SK-N-SH (cell line): Measurements from ENCODE around the gene PPM1E. TPM values are rescaled to one million over a fixed set of nuclear protein-coding genes. Genes with fewer than 3 reads are reported as not detected.

Experiments used
- CTCF ChIA-PET: fragments of 300-600, 350-600 bp; formaldehyde crosslinking; extraction: SDS; loops from one replicate; lab custom pipeline; 2021; lab: Yijun Ruan, JAX
- POLR2A ChIA-PET: fragments of 350-600 bp; sonication (Branson Sonifier 250); formaldehyde crosslinking; extraction: SDS; loops from one replicate; lab custom pipeline; 2020; ENCODE audit warnings: antibody characterized with exemption, inconsistent platforms; lab: Yijun Ruan, JAX
- DNase-seq: peaks from one replicate; pipeline ENCODE4 v3.0.0; 2012
- H2AFZ ChIP-seq: fragments of 200-600 bp; sonication (generic); 2 replicates; pipeline ENCODE4 v1.8.1; 2016; ENCODE audit warnings: antibody characterized with exemption, mild to moderate bottlenecking, low read depth
- H3F3A ChIP-seq: fragments of 200-600 bp; sonication (generic); replicated peaks from 2 replicates; pipeline ENCODE3; 2016; ENCODE audit warnings: antibody characterized with exemption, mild to moderate bottlenecking; ENCODE audit not compliant: insufficient read depth
- H3K27ac ChIP-seq, 2 experiments: fragments of 200-500 bp in 1 of 2; fragments of 200-600 bp in 1 of 2; sonication (Bioruptor generic) in 1 of 2; sonication (generic), shearing (Covaris generic) in 1 of 2; 2 replicates each; pipeline versions ENCODE4 v1.5.1 to v1.6.1; 2014 to 2016; ENCODE audit warnings: low read depth in 2 of 2, inconsistent platforms in 1 of 2, low read length in 1 of 2, mild to moderate bottlenecking in 1 of 2, mixed read lengths in 1 of 2
- H3K27me3 ChIP-seq: fragments of 200-600 bp; sonication (generic), shearing (Covaris generic); 2 replicates; pipeline ENCODE4 v1.6.1; 2016; ENCODE audit warnings: mixed run types; ENCODE audit not compliant: insufficient read depth
- H3K36me3 ChIP-seq, 2 experiments: fragments of 200-500 bp in 1 of 2; fragments of 200-600 bp in 1 of 2; sonication (Bioruptor generic) in 1 of 2; sonication (generic) in 1 of 2; replicated peaks in 1 of 2; 2 replicates each; pipeline versions ENCODE3 to v1.5.1; 2014 to 2016; ENCODE audit warnings: low read length in 1 of 2, mild to moderate bottlenecking in 1 of 2; ENCODE audit not compliant: insufficient read depth in 2 of 2, control insufficient read depth in 1 of 2
- H3K4me1 ChIP-seq, 2 experiments: fragments of 200-500 bp in 1 of 2; fragments of 200-600 bp in 1 of 2; sonication (Bioruptor generic) in 1 of 2; sonication (generic), shearing (Covaris generic) in 1 of 2; 2 replicates each; pipeline versions ENCODE4 v1.5.1 to v1.6.1; 2014 to 2016; ENCODE audit warnings: low read depth in 1 of 2, low read length in 1 of 2, mixed run types in 1 of 2; ENCODE audit not compliant: insufficient read depth in 2 of 2, control insufficient read depth in 1 of 2
- H3K4me2 ChIP-seq: fragments of 200-600 bp; sonication (generic), shearing (Covaris generic); 2 replicates; pipeline ENCODE4 v1.6.1; 2017; ENCODE audit warnings: mixed run types
- H3K4me3 ChIP-seq, 2 experiments: fragments of 200-500 bp in 1 of 2; fragments of 200-600 bp in 1 of 2; sonication (Bioruptor generic) in 1 of 2; sonication (generic), shearing (Covaris generic) in 1 of 2; 2 replicates each; pipeline versions ENCODE4 v1.5.1 to v1.8.1; 2014 to 2016; ENCODE audit warnings: low read depth in 2 of 2, inconsistent platforms in 1 of 2, low read length in 1 of 2, mild to moderate bottlenecking in 1 of 2, mixed read lengths in 1 of 2, moderate library complexity in 1 of 2
- H3K79me2 ChIP-seq: fragments of 200-600 bp; sonication (generic); 2 replicates; pipeline ENCODE4 v1.8.1; 2017; ENCODE audit warnings: mild to moderate bottlenecking; ENCODE audit not compliant: insufficient read depth
- H3K9ac ChIP-seq: fragments of 200-600 bp; sonication (generic); 2 replicates; pipeline ENCODE4 v1.6.1; 2017; ENCODE audit warnings: mixed run types
- H3K9me2 ChIP-seq: fragments of 200-600 bp; sonication (generic); 2 replicates; pipeline ENCODE4 v1.6.1; 2017; ENCODE audit warnings: mixed run types
- H3K9me3 ChIP-seq: fragments of 200-600 bp; sonication (generic); 2 replicates; pipeline ENCODE4 v1.6.1; 2017; ENCODE audit warnings: mixed run types, mild to moderate bottlenecking, moderate library complexity
- H4K20me1 ChIP-seq: fragments of 200-600 bp; sonication (generic); 2 replicates; pipeline ENCODE4 v1.6.1; 2017; ENCODE audit warnings: mild to moderate bottlenecking, mixed run types; ENCODE audit not compliant: insufficient read depth
- CHD2 ChIP-seq: fragments of 150-350 bp; IDR thresholded peaks from 2 replicates; pipeline ENCODE4 v1.6.1; 2018; ENCODE audit warnings: low read length; ENCODE audit not compliant: partially characterized antibody
- EZH2phosphoT487 ChIP-seq: fragments of 200-600 bp; sonication (generic); IDR thresholded peaks from 2 replicates; pipeline ENCODE4 v1.6.1; 2017; ENCODE audit warnings: low read depth, mixed run types, mild to moderate bottlenecking, antibody characterized with exemption, moderate library complexity, borderline replicate concordance
- FOXM1 ChIP-seq: IDR thresholded peaks from 2 replicates; pipeline ENCODE4 v1.4.0; 2012; ENCODE audit warnings: low read depth, mild to moderate bottlenecking
- GATA2 ChIP-seq: sonication (generic); formaldehyde crosslinking; IDR thresholded peaks from 2 replicates; pipeline ENCODE4 v1.5.0; 2020; ENCODE audit warnings: mild to moderate bottlenecking, missing genetic modification reagents
- IRF3 ChIP-seq: fragments of 150-350 bp; IDR thresholded peaks from 2 replicates; pipeline ENCODE4 v1.6.1; 2016; ENCODE audit warnings: mild to moderate bottlenecking, low read depth, low read length
- MEF2A ChIP-seq: IDR thresholded peaks from 2 replicates; pipeline ENCODE4 v1.4.0; 2012; ENCODE audit warnings: low read depth, borderline replicate concordance
- MXI1 ChIP-seq: IDR thresholded peaks from 2 replicates; pipeline ENCODE4 v1.6.1; 2012; ENCODE audit warnings: mild to moderate bottlenecking, low read depth, low read length, improper control_type of control experiment
- NFIC ChIP-seq: IDR thresholded peaks from 2 replicates; pipeline ENCODE4 v1.4.0; 2012; ENCODE audit warnings: borderline replicate concordance
- PBX3 ChIP-seq: IDR thresholded peaks from 2 replicates; pipeline ENCODE4; 2012
- POLR2AphosphoS5 ChIP-seq: IDR thresholded peaks from 2 replicates; pipeline ENCODE4 v1.6.1; 2012; ENCODE audit warnings: low read depth, low read length
- REST ChIP-seq: IDR thresholded peaks from 2 replicates; pipeline ENCODE4 v1.6.1; 2012; ENCODE audit warnings: mild to moderate bottlenecking, low read depth, low read length, moderate library complexity
- RXRA ChIP-seq: IDR thresholded peaks from 2 replicates; pipeline ENCODE4 v1.4.0; 2012; ENCODE audit warnings: low read depth, mild to moderate bottlenecking, borderline replicate concordance
- SMC3 ChIP-seq: IDR thresholded peaks from 2 replicates; pipeline ENCODE4 v1.6.1; 2012; ENCODE audit warnings: low read depth, low read length, improper control_type of control experiment
- TAF1 ChIP-seq: IDR thresholded peaks from 2 replicates; pipeline ENCODE4 v1.6.1; 2012; ENCODE audit warnings: low read depth, mild to moderate bottlenecking, low read length, moderate library complexity, borderline replicate concordance
- TCF12 ChIP-seq: IDR thresholded peaks from 2 replicates; pipeline ENCODE4 v1.4.0; 2012
- TEAD4 ChIP-seq: IDR thresholded peaks from 2 replicates; pipeline ENCODE4 v1.4.0; 2012; ENCODE audit warnings: mild to moderate bottlenecking, borderline replicate concordance; ENCODE audit not compliant: insufficient read depth
- USF2 ChIP-seq: fragments of 150-350 bp; IDR thresholded peaks from 2 replicates; pipeline ENCODE4 v1.6.1; 2017; ENCODE audit warnings: antibody characterized with exemption, low read length, low read depth, borderline replicate concordance
- WGBS: methylation state at CpG from one replicate; pipeline ENCODE4 v1.1.6; 2017; ENCODE audit warnings: low lambda C conversion rate; 5-methylcytosine and 5-hydroxymethylcytosine counted together
- polyA plus RNA-seq, 3 experiments: library from polyadenylated mRNA; depleted of rRNA; stranded (reverse); fragments of >200 nt; gene quantifications; 2 replicates each; pipeline ENCODE4 v1.2.3, GENCODE V29; 2012
- TF ChIP-seq, protein P1 (sequence below): IDR thresholded peaks from 2 replicates; pipeline ENCODE4 v1.4.0; 2012; ENCODE audit warnings: low read depth, borderline replicate concordance

Gene PPM1E
- polyA plus RNA-seq, 1 of the 3 experiments (the other 2 are of a cell fraction): 0.08 TPM

DNA sequence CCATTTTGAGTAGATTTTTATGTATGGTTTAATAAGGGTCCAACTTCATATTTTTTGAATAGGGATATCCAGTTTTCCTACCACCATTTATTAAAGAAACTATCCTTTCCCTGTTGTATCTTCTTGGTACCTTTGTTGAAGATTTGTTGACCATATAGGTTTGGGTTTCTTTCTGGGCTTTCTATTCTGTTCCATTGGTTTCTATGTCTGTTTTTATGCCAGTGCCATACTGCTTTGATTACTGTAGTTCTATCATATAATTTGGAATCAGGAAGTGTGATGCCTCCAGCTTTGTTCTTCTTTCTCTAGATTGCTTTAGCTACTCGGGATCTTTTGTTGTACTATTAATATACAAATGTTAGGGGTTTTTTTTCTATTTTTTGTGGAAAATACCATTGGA, 46.5 kb downstream of the PPM1E start:
- Histone ChIP-seq H3K27ac (no peak overlapping the region), H2AFZ (no peak overlapping the region)
- WGBS: 18% methylated on average over 1 of the region's 1 CpG

More for the DNA sequence above, 46.5 kb downstream of the PPM1E start:
- POLR2A ChIA-PET: no interaction called here
- Histone ChIP-seq H3K4me3 (no peak overlapping the region), H4K20me1 (no peaks in the 10 kb centered on the region), H3K4me1 (no peaks in the 10 kb centered on the region)
- no peak for TF ChIP-seq EZH2phosphoT487
- no peak for TF ChIP-seq FOXM1
- no peak for TF ChIP-seq PBX3
- no peak for TF ChIP-seq MXI1
- TF ChIP-seq TCF12: no peak
- no peak for TF ChIP-seq POLR2AphosphoS5
- TF ChIP-seq CHD2: no peak
- TF ChIP-seq TAF1: no peak
- no peak for TF ChIP-seq MEF2A
- TF ChIP-seq, protein P1, sequence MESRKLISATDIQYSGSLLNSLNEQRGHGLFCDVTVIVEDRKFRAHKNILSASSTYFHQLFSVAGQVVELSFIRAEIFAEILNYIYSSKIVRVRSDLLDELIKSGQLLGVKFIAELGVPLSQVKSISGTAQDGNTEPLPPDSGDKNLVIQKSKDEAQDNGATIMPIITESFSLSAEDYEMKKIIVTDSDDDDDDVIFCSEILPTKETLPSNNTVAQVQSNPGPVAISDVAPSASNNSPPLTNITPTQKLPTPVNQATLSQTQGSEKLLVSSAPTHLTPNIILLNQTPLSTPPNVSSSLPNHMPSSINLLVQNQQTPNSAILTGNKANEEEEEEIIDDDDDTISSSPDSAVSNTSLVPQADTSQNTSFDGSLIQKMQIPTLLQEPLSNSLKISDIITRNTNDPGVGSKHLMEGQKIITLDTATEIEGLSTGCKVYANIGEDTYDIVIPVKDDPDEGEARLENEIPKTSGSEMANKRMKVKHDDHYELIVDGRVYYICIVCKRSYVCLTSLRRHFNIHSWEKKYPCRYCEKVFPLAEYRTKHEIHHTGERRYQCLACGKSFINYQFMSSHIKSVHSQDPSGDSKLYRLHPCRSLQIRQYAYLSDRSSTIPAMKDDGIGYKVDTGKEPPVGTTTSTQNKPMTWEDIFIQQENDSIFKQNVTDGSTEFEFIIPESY: no peak
- no peak for TF ChIP-seq RXRA
- no peak for TF ChIP-seq NFIC
- no peak for TF ChIP-seq GATA2 (CRISPR knock-in tag)
- TF ChIP-seq SMC3: no peak
- no peak for TF ChIP-seq IRF3
- TF ChIP-seq REST: no peak
- TF ChIP-seq USF2: no peak
- TF ChIP-seq TEAD4: no peak
- TF ChIP-seq, all 33 proteins: peak for 0
- Histone ChIP-seq H3K36me3 (no peaks in the 10 kb centered on the region), H3K4me2 (no peak overlapping the region), H3K27me3 (no peaks in the 10 kb centered on the region; the same call in 1 of the 2 replicates), H3K79me2 (no peaks in the 10 kb centered on the region), H3F3A (no peaks in the 10 kb centered on the region), H3K9me2 (no peaks in the 10 kb centered on the region; the same call in 1 of the 2 replicates), H3K9ac (no peak overlapping the region), H3K9me3 (no peaks in the 10 kb centered on the region)
- CTCF ChIA-PET: interaction anchor here (0.8 kb wide), 1 partner anchor 11 kb away, joined by 3 read pairs; no protein-coding TSS in a partner anchor
- DNase-seq: no peak
